HepG2 (cell line): ENCODE results near the gene AJUBA. TPM values are rescaled to one million over a fixed set of nuclear protein-coding genes. Genes with fewer than 3 reads are reported as not detected.

ENCODE experiments used
- EP300 ChIP-seq, 3 experiments: sonication (generic) in 1 of 3; formaldehyde crosslinking in 1 of 3; IDR thresholded peaks; 2 replicates each; pipeline versions ENCODE4 v1.5.1 to v1.6.1; 2011 to 2020; ENCODE audit warnings: low read depth in 2 of 3, low read length in 2 of 3, borderline replicate concordance in 1 of 3, improper control_type of control experiment in 1 of 3, mild to moderate bottlenecking in 1 of 3, missing genetic modification reagents in 1 of 3, moderate library complexity in 1 of 3
- GTF2F1 ChIP-seq: fragments of 150-350 bp; IDR thresholded peaks from 2 replicates; pipeline ENCODE4 v1.6.1; 2014; ENCODE audit warnings: low read length
- HNF1B ChIP-seq: sonication (generic); formaldehyde crosslinking; IDR thresholded peaks from 2 replicates; pipeline ENCODE4 v1.5.1; 2020; ENCODE audit warnings: mild to moderate bottlenecking, moderate library complexity, missing genetic modification reagents
- MEF2D ChIP-seq: sonication (generic); formaldehyde crosslinking; IDR thresholded peaks from 2 replicates; pipeline ENCODE4 v1.5.1; 2020; ENCODE audit warnings: mild to moderate bottlenecking, missing genetic modification reagents
- NR2F6 ChIP-seq, 2 experiments: IDR thresholded peaks; 2 replicates each; pipeline ENCODE4 v1.6.1; 2016; ENCODE audit warnings: antibody characterized with exemption in 1 of 2, mild to moderate bottlenecking in 1 of 2
- PRDM10 ChIP-seq: sonication (generic); formaldehyde crosslinking; IDR thresholded peaks from 2 replicates; pipeline ENCODE4 v1.4.0; 2020; ENCODE audit warnings: low read depth, missing genetic modification reagents
- RXRA ChIP-seq: sonication (generic); formaldehyde crosslinking; IDR thresholded peaks from 2 replicates; pipeline ENCODE4 v1.5.1; 2020; ENCODE audit warnings: missing genetic modification reagents
- SCMH1 ChIP-seq: sonication (generic); formaldehyde crosslinking; IDR thresholded peaks from 2 replicates; pipeline ENCODE4 v1.9.0; 2021; ENCODE audit warnings: missing genetic modification reagents, mild to moderate bottlenecking, borderline replicate concordance
- SP4 ChIP-seq: sonication (generic); formaldehyde crosslinking; IDR thresholded peaks from 2 replicates; pipeline ENCODE4 v1.8.1; 2023; ENCODE audit warnings: mild to moderate bottlenecking, missing genetic modification reagents
- TEAD2 ChIP-seq: sonication (generic); formaldehyde crosslinking; IDR thresholded peaks from 2 replicates; pipeline ENCODE4 v1.9.0; 2021; ENCODE audit warnings: missing genetic modification reagents
- TEF ChIP-seq: sonication (generic); formaldehyde crosslinking; IDR thresholded peaks from 2 replicates; pipeline ENCODE4 v1.5.0; 2020; ENCODE audit warnings: missing genetic modification reagents
- TOPORS ChIP-seq: sonication (generic); formaldehyde crosslinking; IDR thresholded peaks from 2 replicates; pipeline ENCODE4 v1.8.0; 2023; ENCODE audit warnings: mild to moderate bottlenecking, missing genetic modification reagents
- TP53 ChIP-seq: sonication (generic); formaldehyde crosslinking; conservative IDR thresholded peaks from 2 replicates; pipeline ENCODE4 v1.4.0; 2020; ENCODE audit warnings: missing genetic modification reagents
- XRCC5 ChIP-seq: fragments of 200-400 bp; formaldehyde crosslinking; optimal IDR thresholded peaks from 2 replicates; pipeline ENCODE3; 2017; ENCODE audit warnings: mild to moderate bottlenecking, low read length
- ZBTB7A ChIP-seq: sonication (generic); formaldehyde crosslinking; IDR thresholded peaks from 2 replicates; pipeline ENCODE4 v1.8.0; 2022; ENCODE audit warnings: mild to moderate bottlenecking, missing genetic modification reagents
- ZNF343 ChIP-seq: sonication (generic); formaldehyde crosslinking; IDR thresholded peaks from 2 replicates; pipeline ENCODE4 v1.4.0; 2020; ENCODE audit warnings: mild to moderate bottlenecking, missing genetic modification reagents
- ZNF441 ChIP-seq: sonication (generic); formaldehyde crosslinking; IDR thresholded peaks from 2 replicates; pipeline ENCODE4 v1.7.0; 2021; ENCODE audit warnings: missing genetic modification reagents, borderline replicate concordance
- ZNF446 ChIP-seq: sonication (generic); formaldehyde crosslinking; IDR thresholded peaks from 2 replicates; pipeline ENCODE4 v1.5.0; 2020; ENCODE audit warnings: mild to moderate bottlenecking, missing genetic modification reagents
- ZNF674 ChIP-seq: sonication (generic); formaldehyde crosslinking; IDR thresholded peaks from 2 replicates; pipeline ENCODE4 v1.5.0; 2020; ENCODE audit warnings: low read depth, mild to moderate bottlenecking, missing genetic modification reagents
- polyA plus RNA-seq, 8 experiments: library from polyadenylated mRNA; depleted of rRNA in 3 of 8; stranded (reverse) in 7 of 8; unstranded in 1 of 8; fragments of >200 nt; fragmentation: Illumina TruSeq in 4 of 8; extraction: Trizol in 4 of 8; gene quantifications; 2 replicates each; pipeline versions ENCODE4 v1.2.1 to v1.2.3, GENCODE V29; 2011 to 2016; ENCODE audit warnings: low read depth in 4 of 8, missing spikeins in 1 of 8, mixed read lengths in 1 of 8; ENCODE audit not compliant: insufficient read depth in 1 of 8
- total RNA-seq, 5 experiments: library from RNA; depleted of rRNA; stranded (reverse); fragments of >200 nt; fragmentation: Illumina TruSeq; extraction: Trizol; gene quantifications; 2 replicates each; pipeline ENCODE4 v1.2.3, GENCODE V29; 2016; ENCODE audit warnings: low read depth in 1 of 5
- TF ChIP-seq, protein P1 (sequence below): sonication (generic); formaldehyde crosslinking; IDR thresholded peaks from 2 replicates; pipeline ENCODE4 v1.9.0; 2021; ENCODE audit warnings: missing genetic modification reagents, borderline replicate concordance

Gene AJUBA
- total and polyA plus RNA-seq, 2 of the 13 experiments (the other 11 are each of a cell fraction or from before 2014, with no cell fraction given): 157 to 241 TPM

- peak; percentile 100 for TF ChIP-seq XRCC5
- TF ChIP-seq EP300 (IDR thresholded peaks at IDR 0.05; ENCODE audit: low read depth in 2 of 2, low read length in 2 of 2): peak; percentile 47 to 55; a peak in 2 of 4 replicates
- peak; percentile 82; the same call in 1 of the 2 replicates for TF ChIP-seq EP300 (CRISPR knock-in tag; IDR thresholded peaks at IDR 0.05; ENCODE audit: borderline replicate concordance)
- no peak for TF ChIP-seq ZNF441 (CRISPR knock-in tag)
- peak; percentile 81 for TF ChIP-seq PRDM10 (CRISPR knock-in tag)
- no peak for TF ChIP-seq TP53 (CRISPR knock-in tag)
- no peak for TF ChIP-seq SCMH1
- peak; percentile 23; the same call in 1 of the 2 replicates for TF ChIP-seq GTF2F1
- TF ChIP-seq ZNF343 (CRISPR knock-in tag): no peak; the same call in 1 of the 2 replicates
- peak; percentile 91 for TF ChIP-seq RXRA (CRISPR knock-in tag)
- no peak for TF ChIP-seq HNF1B (CRISPR knock-in tag)
- no peak for TF ChIP-seq TEAD2 (CRISPR knock-in tag)
- TF ChIP-seq MEF2D: peak; percentile 97
- TF ChIP-seq TOPORS (CRISPR knock-in tag): no peak
- TF ChIP-seq ZBTB7A (CRISPR knock-in tag): no peak
- no peak; the same call in 1 of the 2 replicates for TF ChIP-seq ZNF674 (CRISPR knock-in tag)
- TF ChIP-seq, protein P1, sequence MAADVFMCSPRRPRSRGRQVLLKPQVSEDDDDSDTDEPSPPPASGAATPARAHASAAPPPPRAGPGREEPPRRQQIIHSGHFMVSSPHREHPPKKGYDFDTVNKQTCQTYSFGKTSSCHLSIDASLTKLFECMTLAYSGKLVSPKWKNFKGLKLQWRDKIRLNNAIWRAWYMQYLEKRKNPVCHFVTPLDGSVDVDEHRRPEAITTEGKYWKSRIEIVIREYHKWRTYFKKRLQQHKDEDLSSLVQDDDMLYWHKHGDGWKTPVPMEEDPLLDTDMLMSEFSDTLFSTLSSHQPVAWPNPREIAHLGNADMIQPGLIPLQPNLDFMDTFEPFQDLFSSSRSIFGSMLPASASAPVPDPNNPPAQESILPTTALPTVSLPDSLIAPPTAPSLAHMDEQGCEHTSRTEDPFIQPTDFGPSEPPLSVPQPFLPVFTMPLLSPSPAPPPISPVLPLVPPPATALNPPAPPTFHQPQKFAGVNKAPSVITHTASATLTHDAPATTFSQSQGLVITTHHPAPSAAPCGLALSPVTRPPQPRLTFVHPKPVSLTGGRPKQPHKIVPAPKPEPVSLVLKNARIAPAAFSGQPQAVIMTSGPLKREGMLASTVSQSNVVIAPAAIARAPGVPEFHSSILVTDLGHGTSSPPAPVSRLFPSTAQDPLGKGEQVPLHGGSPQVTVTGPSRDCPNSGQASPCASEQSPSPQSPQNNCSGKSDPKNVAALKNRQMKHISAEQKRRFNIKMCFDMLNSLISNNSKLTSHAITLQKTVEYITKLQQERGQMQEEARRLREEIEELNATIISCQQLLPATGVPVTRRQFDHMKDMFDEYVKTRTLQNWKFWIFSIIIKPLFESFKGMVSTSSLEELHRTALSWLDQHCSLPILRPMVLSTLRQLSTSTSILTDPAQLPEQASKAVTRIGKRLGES (CRISPR knock-in tag): no peak
- TF ChIP-seq NR2F6 (IDR thresholded peaks at IDR 0.05): no peak
- peak; percentile 76; the same call in 1 of the 2 replicates for TF ChIP-seq NR2F6 (CRISPR knock-in tag; IDR thresholded peaks at IDR 0.05)
- no peak for TF ChIP-seq TEF (CRISPR knock-in tag)
- TF ChIP-seq ZNF446 (CRISPR knock-in tag): no peak
- TF ChIP-seq SP4 (CRISPR knock-in tag): no peak
These were observed at the start of gene AJUBA (continued) for GRCh38 chr14:22982477-22983245.
